HepG2 (cell line): ENCODE data around the gene TBC1D30.

Source experiments
- BRF2 ChIP-seq: sonication (generic); formaldehyde crosslinking; IDR thresholded peaks from 2 replicates; pipeline ENCODE4 v1.8.1; 2022; ENCODE audit warnings: mild to moderate bottlenecking, missing genetic modification reagents
- CBX1 ChIP-seq: IDR thresholded peaks from one replicate; pipeline ENCODE4 v1.6.1; 2016; ENCODE audit warnings: antibody characterized with exemption, low read depth
- CTCF ChIP-seq: sonication (generic); formaldehyde crosslinking; IDR thresholded peaks from 2 replicates; pipeline ENCODE4 v1.5.0; 2020; ENCODE audit warnings: mild to moderate bottlenecking, missing genetic modification reagents, moderate library complexity
- EZH2 ChIP-seq: conservative IDR thresholded peaks from 2 replicates; pipeline ENCODE4 v1.6.1; 2012; ENCODE audit warnings: mild to moderate bottlenecking, low read depth, low read length, moderate library complexity
- POGK ChIP-seq: sonication (generic); formaldehyde crosslinking; conservative IDR thresholded peaks from 2 replicates; pipeline ENCODE4 v1.8.0; 2022; ENCODE audit warnings: mild to moderate bottlenecking, moderate library complexity, missing genetic modification reagents
- POLR2A ChIP-seq, 2 experiments: IDR thresholded peaks; 2 replicates each; pipeline ENCODE4 v1.6.1; 2011; ENCODE audit warnings: low read depth in 2 of 2, low read length in 2 of 2, mild to moderate bottlenecking in 1 of 2, moderate library complexity in 1 of 2; ENCODE audit not compliant: insufficient read depth in 1 of 2
- SIN3A ChIP-seq: IDR thresholded peaks from 2 replicates; pipeline ENCODE4 v1.6.1; 2011; ENCODE audit warnings: low read depth, mild to moderate bottlenecking, control low read depth, low read length, borderline replicate concordance
- SRF ChIP-seq: IDR thresholded peaks from 2 replicates; pipeline ENCODE4 v1.6.1; 2011; ENCODE audit warnings: mild to moderate bottlenecking, low read depth, low read length, moderate library complexity
- ZNF468 ChIP-seq: sonication (generic); formaldehyde crosslinking; IDR thresholded peaks from 2 replicates; pipeline ENCODE4 v1.8.0; 2022; ENCODE audit warnings: mild to moderate bottlenecking, moderate library complexity, missing genetic modification reagents
- ZNF557 ChIP-seq: sonication (generic); formaldehyde crosslinking; IDR thresholded peaks from 2 replicates; pipeline ENCODE4 v1.4.0; 2020; ENCODE audit warnings: missing genetic modification reagents

GRCh38 chr12:64796205-64796845, 28.1 kb upstream of the TBC1D30 start:
- TF ChIP-seq POLR2A (IDR thresholded peaks at IDR 0.05; ENCODE audit: insufficient read depth in 1 of 2, low read depth in 2 of 2, low read length in 2 of 2) (no peak), SIN3A (no peak), ZNF557 (CRISPR knock-in tag) (no peak), SRF (no peak), BRF2 (CRISPR knock-in tag) (no peak), EZH2 (no peak), CBX1 (no peak), ZNF468 (no peak), CTCF (CRISPR knock-in tag) (peak; percentile 67), POGK (CRISPR knock-in tag) (no peak)
